HFFc6 (cell line): Measurements from ENCODE around the gene PON1. TPM values are rescaled to one million over a fixed set of nuclear protein-coding genes. Genes with fewer than 3 reads are reported as not detected.

Experiments used
- DNase-seq: peaks from one replicate; pipeline ENCODE4 v3.0.0-alpha.2; 2018
- H3K27ac Mint-ChIP-seq: 2 replicates; pipeline ENCODE4 v1.8.0; 2020; ENCODE audit warnings: mild to moderate bottlenecking, mixed read lengths
- H3K27me3 Mint-ChIP-seq: 2 replicates; pipeline ENCODE4 v1.8.0; 2021; ENCODE audit warnings: mild to moderate bottlenecking, moderate library complexity, mixed read lengths; ENCODE audit not compliant: insufficient read depth
- H3K36me3 Mint-ChIP-seq: 2 replicates; pipeline ENCODE4 v1.8.0; 2021; ENCODE audit warnings: low read depth, mixed read lengths
- H3K4me1 Mint-ChIP-seq: 2 replicates; pipeline ENCODE4 v1.8.0; 2020; ENCODE audit warnings: low read depth, mixed read lengths
- H3K4me3 Mint-ChIP-seq: 2 replicates; pipeline ENCODE4 v1.8.0; 2020; ENCODE audit warnings: mild to moderate bottlenecking, moderate library complexity, mixed read lengths
- H3K9me3 Mint-ChIP-seq: 2 replicates; pipeline ENCODE4 v1.8.0; 2020; ENCODE audit warnings: mild to moderate bottlenecking, mixed read lengths
- CTCF ChIP-seq: fragments of 200-600 bp; sonication (generic); IDR thresholded peaks from 2 replicates; pipeline ENCODE4 v1.5.0; 2021; ENCODE audit warnings: antibody characterized with exemption, mild to moderate bottlenecking
- total RNA-seq, 6 experiments: library from RNA; stranded (reverse); fragmentation: NEBNext Ultra II Directional; extraction: Animal tissue kit (Norgen Biotek cat#: 25700); gene quantifications; 2 replicates in 1 of 6; 3 replicates in 5 of 6; pipeline ENCODE4 v1.2.3, GENCODE V29; 2021

Gene PON1
- total RNA-seq, 6 experiments from 2014 or later: not detected

- Mint-ChIP-seq H3K4me3 (no peak overlapping the region), H3K4me1 (no peaks in the 10 kb centered on the region), H3K36me3 (no peaks in the 10 kb centered on the region), H3K9me3 (peaks cover 4% of the 10 kb centered on the region; the same call in 1 of the 2 replicates), H3K27ac (no peak overlapping the region), H3K27me3 (no peaks in the 10 kb centered on the region)
- TF ChIP-seq CTCF: no peak
- no peak for DNase-seq
Measured at GRCh38 chr7:95323410-95324129, 762 bp downstream of the PON1 start.

- H3K4me3 Mint-ChIP-seq: no peak overlapping the region
- H3K27me3 Mint-ChIP-seq: no peaks in the 10 kb centered on the region
- H3K36me3 Mint-ChIP-seq: no peaks in the 10 kb centered on the region
- TF ChIP-seq CTCF: no peak
- no peaks in the 10 kb centered on the region for H3K4me1 Mint-ChIP-seq
- peaks cover 8% of the 10 kb centered on the region; the same call in 1 of the 2 replicates for H3K9me3 Mint-ChIP-seq
- no peak for DNase-seq
- no peak overlapping the region for H3K27ac Mint-ChIP-seq
Measured at GRCh38 chr7:95322854-95323253, 1.5 kb downstream of the PON1 start.

- H3K9me3 Mint-ChIP-seq: peaks cover 8% of the 10 kb centered on the region; the same call in 1 of the 2 replicates
- H3K36me3 Mint-ChIP-seq: no peaks in the 10 kb centered on the region
- no peak for TF ChIP-seq CTCF
- no peak for DNase-seq
- H3K27ac Mint-ChIP-seq: no peak overlapping the region
- no peaks in the 10 kb centered on the region for H3K4me1 Mint-ChIP-seq
- no peaks in the 10 kb centered on the region for H3K27me3 Mint-ChIP-seq
- no peak overlapping the region for H3K4me3 Mint-ChIP-seq
Measured at GRCh38 chr7:95322396-95322795, 1.9 kb downstream of the PON1 start.

- Mint-ChIP-seq H3K4me1 (no peaks in the 10 kb centered on the region), H3K36me3 (no peaks in the 10 kb centered on the region), H3K27me3 (no peaks in the 10 kb centered on the region), H3K4me3 (no peak overlapping the region), H3K27ac (no peak overlapping the region), H3K9me3 (peaks cover 8% of the 10 kb centered on the region; the same call in 1 of the 2 replicates)
- no peak for DNase-seq
- no peak for TF ChIP-seq CTCF
Measured at GRCh38 chr7:95321720-95322119, 2.6 kb downstream of the PON1 start.

GRCh38 chr7:95320651-95321050, 3.7 kb downstream of the PON1 start:
- Mint-ChIP-seq H3K9me3 (peaks cover 8% of the 10 kb centered on the region; the same call in 1 of the 2 replicates), H3K4me3 (no peak overlapping the region), H3K4me1 (no peaks in the 10 kb centered on the region), H3K27ac (no peak overlapping the region), H3K27me3 (no peaks in the 10 kb centered on the region), H3K36me3 (no peaks in the 10 kb centered on the region)
- TF ChIP-seq CTCF: no peak
- DNase-seq: no peak
